ENCODE measurements around the gene NTNG2.

DNA sequence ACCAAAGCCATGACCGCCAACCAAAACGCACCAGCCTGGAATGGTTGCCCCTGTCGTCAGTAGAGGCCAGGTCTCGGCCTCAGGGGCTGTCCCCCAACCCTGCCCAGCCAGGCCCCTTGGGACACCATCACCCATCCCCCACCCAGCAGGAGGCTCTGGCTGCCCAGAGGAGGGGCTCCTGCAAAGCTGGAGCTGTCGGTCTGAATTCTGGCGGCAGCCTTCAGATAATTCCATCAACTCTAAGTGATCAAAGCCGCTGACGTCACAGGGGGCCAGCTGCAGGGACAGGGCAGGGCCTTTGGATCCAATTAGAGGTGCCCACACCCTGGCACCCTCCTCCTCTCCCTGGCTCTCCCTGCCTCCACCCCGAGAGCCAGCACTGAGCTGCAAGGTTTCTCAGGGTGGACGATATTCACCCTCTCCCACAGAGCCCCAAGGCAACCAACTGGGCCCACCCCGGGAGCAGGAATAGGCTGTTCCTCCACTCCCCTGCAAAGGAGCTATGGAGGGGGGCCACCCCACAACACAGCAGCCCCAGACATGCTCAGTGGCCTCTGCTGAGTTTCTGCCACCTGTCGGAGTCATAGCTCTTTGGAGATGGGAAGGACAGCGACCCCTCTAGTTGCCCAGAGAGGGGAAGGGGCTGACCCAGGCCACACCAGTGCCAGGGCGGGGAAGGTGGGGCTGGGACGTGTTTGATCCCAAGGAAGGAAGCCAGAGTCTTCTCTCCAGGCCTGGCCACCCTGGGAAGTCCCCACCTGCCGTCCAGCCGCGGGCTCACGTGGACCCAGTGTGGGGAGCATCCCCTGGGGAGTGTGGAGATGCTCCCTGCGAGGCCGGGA, 78.4 kb downstream of the NTNG2 start:
- TF ChIP-seq, protein P1, sequence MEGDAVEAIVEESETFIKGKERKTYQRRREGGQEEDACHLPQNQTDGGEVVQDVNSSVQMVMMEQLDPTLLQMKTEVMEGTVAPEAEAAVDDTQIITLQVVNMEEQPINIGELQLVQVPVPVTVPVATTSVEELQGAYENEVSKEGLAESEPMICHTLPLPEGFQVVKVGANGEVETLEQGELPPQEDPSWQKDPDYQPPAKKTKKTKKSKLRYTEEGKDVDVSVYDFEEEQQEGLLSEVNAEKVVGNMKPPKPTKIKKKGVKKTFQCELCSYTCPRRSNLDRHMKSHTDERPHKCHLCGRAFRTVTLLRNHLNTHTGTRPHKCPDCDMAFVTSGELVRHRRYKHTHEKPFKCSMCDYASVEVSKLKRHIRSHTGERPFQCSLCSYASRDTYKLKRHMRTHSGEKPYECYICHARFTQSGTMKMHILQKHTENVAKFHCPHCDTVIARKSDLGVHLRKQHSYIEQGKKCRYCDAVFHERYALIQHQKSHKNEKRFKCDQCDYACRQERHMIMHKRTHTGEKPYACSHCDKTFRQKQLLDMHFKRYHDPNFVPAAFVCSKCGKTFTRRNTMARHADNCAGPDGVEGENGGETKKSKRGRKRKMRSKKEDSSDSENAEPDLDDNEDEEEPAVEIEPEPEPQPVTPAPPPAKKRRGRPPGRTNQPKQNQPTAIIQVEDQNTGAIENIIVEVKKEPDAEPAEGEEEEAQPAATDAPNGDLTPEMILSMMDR (IDR thresholded peaks at IDR 0.05) = no peak
- no peak for TF ChIP-seq POLR2A (IDR thresholded peaks at IDR 0.05)

Measured in adrenal gland (tissue), 5 donors.